HG02852 (cell line): ENCODE data around the gene ARL4C.

Experiments
- ATAC-seq: cut with Tn5 transposase; IDR thresholded peaks from one replicate; pipeline ENCODE4 v1.9.1; 2021; ENCODE audit warnings: mild to moderate bottlenecking, moderate library complexity; ENCODE audit not compliant: unreplicated experiment

Gene ARL4C

GRCh38 chr2:234448506-234449184, 48.2 kb downstream of the ARL4C start:
- ATAC-seq = no peak

- no peak for ATAC-seq
Measured at GRCh38 chr2:234447963-234448362, 48.9 kb downstream of the ARL4C start.

- no peak for ATAC-seq
Measured at GRCh38 chr2:234447189-234447588, 49.7 kb downstream of the ARL4C start.

GRCh38 chr2:234446404-234447076, 50.3 kb downstream of the ARL4C start:
- peak; percentile 99 for ATAC-seq

GRCh38 chr2:234444893-234445292, 52.0 kb downstream of the ARL4C start:
- ATAC-seq = no peak

- ATAC-seq = no peak
Measured at GRCh38 chr2:234444242-234444730, 52.6 kb downstream of the ARL4C start.
